IMR-90 (cell line): ENCODE data around the gene FAM83E. TPM values are rescaled to one million over a fixed set of nuclear protein-coding genes. Genes with fewer than 3 reads are reported as not detected.

ENCODE experiments used
- ATAC-seq: fragments of 200-7000 bp; cut with Tn5 transposase; 2 replicates; pipeline ENCODE4 v1.9.1; 2020; ENCODE audit warnings: low read depth, mild to moderate bottlenecking, moderate library complexity
- BruUV-seq: library from RNA; stranded (reverse); fragments of 400-500 nt; replicated peaks from 2 replicates; lab custom pipeline; 2021; lab: Mats Ljungman, UMichigan
- CTCF ChIA-PET: fragments of 300-600 bp; formaldehyde crosslinking; extraction: SDS; loops from one replicate; lab custom pipeline; 2021; ENCODE audit warnings: antibody characterized with exemption; lab: Yijun Ruan, JAX
- POLR2A ChIA-PET: fragments of 300-600 bp; sonication (Branson Sonifier 250); formaldehyde crosslinking; loops from one replicate; lab custom pipeline; 2022; ENCODE audit warnings: antibody characterized with exemption; ENCODE audit not compliant: unreplicated experiment; lab: Charles Lee
- DNase-seq: peaks from one replicate; pipeline ENCODE4 v3.0.0; 2013
- H2AFZ ChIP-seq: replicated peaks from 2 replicates; pipeline ENCODE3; 2013; ENCODE audit warnings: low read length, mild to moderate bottlenecking; ENCODE audit not compliant: poor library complexity
- H2AK5ac ChIP-seq: 2 replicates; pipeline ENCODE4 v1.6.1; 2013; ENCODE audit warnings: low read depth, low read length, inconsistent platforms
- H2AK9ac ChIP-seq: replicated peaks from 2 replicates; pipeline ENCODE3; 2013; ENCODE audit warnings: mild to moderate bottlenecking, low read depth, low read length, moderate library complexity; ENCODE audit not compliant: poor library complexity
- H2BK120ac ChIP-seq: 2 replicates; pipeline ENCODE4 v1.6.1; 2013; ENCODE audit warnings: low read depth, low read length, inconsistent platforms
- H2BK15ac ChIP-seq: 3 replicates; pipeline ENCODE4 v1.6.1; 2013; ENCODE audit warnings: low read depth, low read length, inconsistent platforms
- H2BK20ac ChIP-seq: 2 replicates; pipeline ENCODE4 v1.6.1; 2013; ENCODE audit warnings: low read depth, mild to moderate bottlenecking, inconsistent platforms, low read length, moderate library complexity
- H2BK5ac ChIP-seq: 2 replicates; pipeline ENCODE4 v1.6.1; 2013; ENCODE audit warnings: mild to moderate bottlenecking, low read depth, low read length, inconsistent platforms; ENCODE audit not compliant: poor library complexity, severe bottlenecking
- H3K14ac ChIP-seq: replicated peaks from 2 replicates; pipeline ENCODE4 v1.6.1; 2013; ENCODE audit warnings: low read depth, low read length, inconsistent platforms
- H3K18ac ChIP-seq: 2 replicates; pipeline ENCODE4 v1.6.1; 2013; ENCODE audit warnings: low read depth, low read length, control low read depth
- H3K23ac ChIP-seq: 2 replicates; pipeline ENCODE4 v1.6.1; 2013; ENCODE audit warnings: low read depth, low read length, inconsistent platforms
- H3K27ac ChIP-seq: 2 replicates; pipeline ENCODE4 v1.5.1; 2013; ENCODE audit warnings: mild to moderate bottlenecking, control low read depth, low read length; ENCODE audit not compliant: insufficient read depth
- H3K27me3 ChIP-seq: 2 replicates; pipeline ENCODE4 v1.6.1; 2013; ENCODE audit warnings: low read length; ENCODE audit not compliant: control insufficient read depth, insufficient read depth
- H3K36me3 ChIP-seq: 2 replicates; pipeline ENCODE4 v1.6.1; 2013; ENCODE audit warnings: low read length, mixed read lengths; ENCODE audit not compliant: control insufficient read depth, insufficient read depth
- H3K4ac ChIP-seq: 2 replicates; pipeline ENCODE4 v1.6.1; 2013; ENCODE audit warnings: low read depth, low read length, inconsistent platforms
- H3K4me1 ChIP-seq: 2 replicates; pipeline ENCODE4 v1.6.1; 2013; ENCODE audit warnings: low read length, mixed read lengths; ENCODE audit not compliant: control insufficient read depth, insufficient read depth
- H3K4me2 ChIP-seq: 2 replicates; pipeline ENCODE4 v1.6.1; 2013; ENCODE audit warnings: low read depth, mild to moderate bottlenecking, control low read depth, low read length, moderate library complexity
- H3K4me3 ChIP-seq: 2 replicates; pipeline ENCODE4 v1.5.1; 2013; ENCODE audit warnings: low read depth, mild to moderate bottlenecking, control low read depth, low read length, moderate library complexity; ENCODE audit not compliant: insufficient read depth
- H3K56ac ChIP-seq: 2 replicates; pipeline ENCODE4 v1.6.1; 2013; ENCODE audit warnings: low read length, inconsistent platforms; ENCODE audit not compliant: insufficient read depth; ENCODE audit errors: extremely low read depth
- H3K79me1 ChIP-seq, 2 experiments: 2 replicates each; pipeline ENCODE4 v1.6.1; 2013; ENCODE audit warnings: low read length in 2 of 2, inconsistent platforms in 1 of 2, low read depth in 1 of 2
- H3K9ac ChIP-seq: 2 replicates; pipeline ENCODE4 v1.6.1; 2013; ENCODE audit warnings: low read depth, low read length, control low read depth
- H3K9me1 ChIP-seq: 2 replicates; pipeline ENCODE4 v1.6.1; 2013; ENCODE audit warnings: low read length, inconsistent platforms; ENCODE audit not compliant: insufficient read depth
- H3K9me3 ChIP-seq: 2 replicates; pipeline ENCODE4 v1.6.1; 2013; ENCODE audit warnings: low read length; ENCODE audit not compliant: control insufficient read depth, insufficient read depth
- H4K20me1 ChIP-seq: 2 replicates; pipeline ENCODE4 v1.6.1; 2013; ENCODE audit warnings: low read length, inconsistent platforms; ENCODE audit not compliant: insufficient read depth
- H4K5ac ChIP-seq: 2 replicates; pipeline ENCODE4 v1.6.1; 2013; ENCODE audit warnings: mild to moderate bottlenecking, low read depth, low read length, control low read depth
- H4K8ac ChIP-seq, 2 experiments: 2 replicates each; pipeline ENCODE4 v1.6.1; 2013; ENCODE audit warnings: low read depth in 2 of 2, low read length in 2 of 2, control low read depth in 1 of 2, inconsistent platforms in 1 of 2
- H4K91ac ChIP-seq: 2 replicates; pipeline ENCODE4 v1.6.1; 2013; ENCODE audit warnings: low read depth, low read length, inconsistent platforms; ENCODE audit not compliant: insufficient read depth
- POLR2A ChIP-seq: IDR thresholded peaks from 2 replicates; pipeline ENCODE4 v1.6.1; 2012; ENCODE audit warnings: mild to moderate bottlenecking, low read depth, low read length
- WGBS, 2 experiments: methylation state at CpG; one replicate each; pipeline versions ENCODE4 v1.1.5 to v1.1.7; 2013; ENCODE audit warnings: missing lambda C conversion rate in 2 of 2; ENCODE audit not compliant: insufficient read length in 1 of 2; ENCODE audit errors: extremely low coverage in 2 of 2; 5-methylcytosine and 5-hydroxymethylcytosine counted together
- dilution Hi-C: fragments of 300-500 bp; cut with HindIII; formaldehyde crosslinking; loops from one replicate; pipeline ENCODE4 v1.14.3; 2018; ENCODE audit warnings: low sequenced_read_pairs; ENCODE audit not compliant: unreplicated experiment
- in situ Hi-C: fragments of 300-500 bp; cut with MboI; formaldehyde crosslinking; loops from 3 replicates; pipeline ENCODE4 v1.14.3; 2019; ENCODE audit warnings: low sequenced_read_pairs, inconsistent platforms, mixed read lengths
- intact Hi-C: fragments of 100-400 bp; cut with micrococcal nuclease; formaldehyde crosslinking; loops from 2 replicates; pipeline ENCODE4 v1.10.0; 2022
- polyA plus RNA-seq, 3 experiments: library from polyadenylated mRNA; depleted of rRNA; stranded (reverse); fragments of >200 nt; gene quantifications; 2 replicates each; pipeline ENCODE4 v1.2.3, GENCODE V29; 2012; ENCODE audit warnings: low replicate concordance in 1 of 3
- total RNA-seq: library from RNA; depleted of rRNA; stranded (reverse); fragments of >200 nt; gene quantifications from 2 replicates; pipeline ENCODE4 v1.2.3, GENCODE V29; 2012

Gene FAM83E
- total and polyA plus RNA-seq, 2 of the 4 experiments (the other 2 are of a cell fraction): 0.05 to 0.36 TPM

DNA sequence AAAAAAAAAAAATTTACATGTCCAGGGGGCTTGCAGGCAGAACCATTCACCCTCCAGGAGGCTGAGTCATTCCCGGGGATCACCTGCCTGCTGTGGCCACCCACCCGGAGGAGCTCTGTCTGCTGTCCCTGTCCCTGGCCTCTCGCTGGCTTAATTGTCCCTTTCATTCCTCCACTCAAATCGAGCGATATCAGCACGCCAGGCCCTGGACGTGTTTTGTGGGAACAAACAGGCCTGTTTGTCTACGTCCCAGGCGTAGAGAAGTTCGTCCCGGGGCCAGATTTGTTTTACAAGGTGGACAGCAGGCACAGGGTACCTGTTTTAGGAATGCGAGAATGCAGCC, 41.7 kb downstream of the FAM83E start:
- no peak overlapping the region for H3K4me2 ChIP-seq
- in situ Hi-C loops (no loop called here), intact Hi-C loops (no loop called here), dilution Hi-C loops (no loop called here)
- no peaks in the 10 kb centered on the region for H3K9me3 ChIP-seq
- H3K4ac ChIP-seq: no peak overlapping the region
- H3K36me3 ChIP-seq: no peaks in the 10 kb centered on the region
- H2BK5ac ChIP-seq: no peak overlapping the region
- no peak overlapping the region for H2AFZ ChIP-seq
- no peaks in the 10 kb centered on the region for H3K9me1 ChIP-seq
- CTCF ChIA-PET: no interaction called here
- no peak overlapping the region for H3K27ac ChIP-seq
- no TSS peak for BruUV-seq
- H3K4me3 ChIP-seq: no peak overlapping the region
- no peak overlapping the region for H3K56ac ChIP-seq
- no peaks in the 10 kb centered on the region for H3K27me3 ChIP-seq
- H2BK120ac ChIP-seq: no peak overlapping the region
- no peak overlapping the region for H2BK20ac ChIP-seq
- peaks cover 3% of the 10 kb centered on the region; the same call in 1 of the 2 replicates for H3K4me1 ChIP-seq
- no peaks in the 10 kb centered on the region for H3K79me1 ChIP-seq
- 73% methylated on average over 5 of the region's 12 CpGs; no CpG with 5 or more reads in 1 of the 2 experiments for WGBS, 2 experiments
- no peaks in the 10 kb centered on the region for H4K20me1 ChIP-seq
- H3K18ac ChIP-seq: no peak overlapping the region
- no peak for DNase-seq
- no peak for ATAC-seq
- no peak overlapping the region for H4K91ac ChIP-seq
- no peak overlapping the region for H2AK5ac ChIP-seq
- no peak overlapping the region for H2AK9ac ChIP-seq
- H4K5ac ChIP-seq: no peak overlapping the region
- H3K9ac ChIP-seq: no peak overlapping the region
- POLR2A ChIA-PET: interaction anchor here (0.5 to 0.7 kb wide), 2 partner anchors 49 to 143 kb away, joined by 3 to 10 read pairs; no protein-coding TSS in a partner anchor
- no peak overlapping the region for H4K8ac ChIP-seq
- no peak overlapping the region for H3K14ac ChIP-seq
- H3K23ac ChIP-seq: no peak overlapping the region
- TF ChIP-seq POLR2A: no peak
- H2BK15ac ChIP-seq: no peak overlapping the region
